Parathyroid adenoma (tissue), 2 donors: Measurements from ENCODE around the gene TTLL10.

ENCODE experiments used
- H2AFZ ChIP-seq: fragments of 300-600 bp; sonication (generic); one replicate; pipeline ENCODE4 v1.7.0; 2017; ENCODE audit warnings: antibody characterized with exemption, mild to moderate bottlenecking
- H3K27ac ChIP-seq: fragments of 300-600 bp; sonication (generic); one replicate; pipeline ENCODE4 v1.7.0; 2017
- H3K27me3 ChIP-seq: fragments of 300-600 bp; sonication (generic); one replicate; pipeline ENCODE4 v1.7.0; 2017; ENCODE audit warnings: low read length; ENCODE audit not compliant: control insufficient read depth, insufficient read depth
- H3K36me3 ChIP-seq: fragments of 300-600 bp; sonication (generic); one replicate; pipeline ENCODE4 v1.7.0; 2017; ENCODE audit warnings: low read length; ENCODE audit not compliant: control insufficient read depth, insufficient read depth
- H3K4me1 ChIP-seq: fragments of 300-600 bp; sonication (generic); one replicate; pipeline ENCODE4 v1.7.0; 2017; ENCODE audit warnings: control low read depth
- H3K4me2 ChIP-seq: fragments of 300-600 bp; sonication (generic); one replicate; pipeline ENCODE4 v1.7.0; 2017; ENCODE audit warnings: low read length
- H3K4me3 ChIP-seq: fragments of 300-600 bp; sonication (generic); one replicate; pipeline ENCODE4 v1.7.0; 2017; ENCODE audit warnings: low read depth, low read length
- H3K79me2 ChIP-seq: fragments of 300-600 bp; sonication (generic); one replicate; pipeline ENCODE4 v1.7.0; 2017; ENCODE audit warnings: control low read depth
- H3K9ac ChIP-seq: fragments of 300-600 bp; sonication (generic); one replicate; pipeline ENCODE4 v1.7.0; 2017; ENCODE audit warnings: mild to moderate bottlenecking
- H3K9me3 ChIP-seq: fragments of 300-600 bp; sonication (generic); one replicate; pipeline ENCODE4 v1.7.0; 2017; ENCODE audit warnings: low read length; ENCODE audit not compliant: control insufficient read depth
- CTCF ChIP-seq: fragments of 300-600 bp; sonication (generic); IDR thresholded peaks from one replicate; pipeline ENCODE4 v1.7.0; 2017; ENCODE audit warnings: antibody characterized with exemption, mild to moderate bottlenecking
- donor health status: primary hyperparathyroidism.

Gene TTLL10

GRCh38 chr1:1157914-1158710 is 15.6 kb upstream of the TTLL10 start:
- Histone ChIP-seq H3K9ac (peak overlapping the region; percentile 46), H3K79me2 (no peaks in the 10 kb centered on the region), H3K4me3 (peak overlapping the region; percentile 62), H2AFZ (peak overlapping the region; percentile 91), H3K4me1 (no peaks in the 10 kb centered on the region), H3K4me2 (peak overlapping the region; percentile 80), H3K36me3 (no peaks in the 10 kb centered on the region), H3K27ac (peak overlapping the region; percentile 81), H3K9me3 (no peaks in the 10 kb centered on the region), H3K27me3 (no peaks in the 10 kb centered on the region)
- no peak for TF ChIP-seq CTCF

- Histone ChIP-seq H3K4me1 (no peaks in the 10 kb centered on the region), H3K4me3 (no peak overlapping the region), H3K36me3 (no peaks in the 10 kb centered on the region), H3K27ac (no peak overlapping the region), H3K79me2 (no peaks in the 10 kb centered on the region), H3K27me3 (no peaks in the 10 kb centered on the region), H3K9me3 (no peaks in the 10 kb centered on the region), H3K9ac (no peak overlapping the region), H2AFZ (no peak overlapping the region), H3K4me2 (no peak overlapping the region)
- TF ChIP-seq CTCF: no peak
These were observed 13.3 kb upstream of the TTLL10 start for GRCh38 chr1:1160281-1160930.

GRCh38 chr1:1161078-1161682 is 12.5 kb upstream of the TTLL10 start:
- Histone ChIP-seq H3K36me3 (no peaks in the 10 kb centered on the region), H3K27ac (no peak overlapping the region), H3K79me2 (no peaks in the 10 kb centered on the region), H2AFZ (no peak overlapping the region), H3K4me3 (no peak overlapping the region), H3K9me3 (no peaks in the 10 kb centered on the region), H3K4me1 (no peaks in the 10 kb centered on the region), H3K4me2 (no peak overlapping the region), H3K9ac (no peak overlapping the region), H3K27me3 (no peaks in the 10 kb centered on the region)
- no peak for TF ChIP-seq CTCF

GRCh38 chr1:1161683-1162079 is 12.0 kb upstream of the TTLL10 start:
- no peak for TF ChIP-seq CTCF
- no peaks in the 10 kb centered on the region for H3K79me2 ChIP-seq
- no peaks in the 10 kb centered on the region for H3K9me3 ChIP-seq
- H3K4me3 ChIP-seq: no peak overlapping the region
- H3K9ac ChIP-seq: no peak overlapping the region
- H3K27ac ChIP-seq: no peak overlapping the region
- H2AFZ ChIP-seq: no peak overlapping the region
- H3K27me3 ChIP-seq: no peaks in the 10 kb centered on the region
- H3K36me3 ChIP-seq: no peaks in the 10 kb centered on the region
- peak overlapping the region; percentile 96 for H3K4me2 ChIP-seq
- no peaks in the 10 kb centered on the region for H3K4me1 ChIP-seq
